Karpas-422 (cell line): ENCODE measurements around the gene NCAPG2. TPM values are rescaled to one million over a fixed set of nuclear protein-coding genes. Genes with fewer than 3 reads are reported as not detected.

Experiments used
- DNase-seq: peaks from one replicate; pipeline ENCODE4 v3.0.0-alpha.2; 2015
- H2AFZ ChIP-seq: fragments of 200-600 bp; sonication (generic); 2 replicates; pipeline ENCODE4 v1.6.1; 2014; ENCODE audit warnings: antibody characterized with exemption, low read length, mixed read lengths
- H3K27ac ChIP-seq: fragments of 200-600 bp; sonication (generic); 2 replicates; pipeline ENCODE4 v1.5.1; 2014; ENCODE audit warnings: mild to moderate bottlenecking, low read length, moderate library complexity
- H3K27me3 ChIP-seq: fragments of 200-600 bp; sonication (generic); 2 replicates; pipeline ENCODE4 v1.6.1; 2014; ENCODE audit warnings: low read length, mixed read lengths
- H3K36me3 ChIP-seq: fragments of 200-600 bp; sonication (generic); 2 replicates; pipeline ENCODE4 v1.6.1; 2014; ENCODE audit warnings: low read length, mixed read lengths; ENCODE audit not compliant: insufficient read depth
- H3K4me1 ChIP-seq: fragments of 200-600 bp; sonication (generic); 2 replicates; pipeline ENCODE4 v1.6.1; 2014; ENCODE audit warnings: mild to moderate bottlenecking, low read length, mixed read lengths
- H3K4me2 ChIP-seq: fragments of 200-600 bp; sonication (generic); 2 replicates; pipeline ENCODE4 v1.6.1; 2014; ENCODE audit warnings: low read length, low read depth, mild to moderate bottlenecking; ENCODE audit not compliant: poor library complexity, severe bottlenecking
- H3K4me3 ChIP-seq: fragments of 200-600 bp; sonication (generic); 2 replicates; pipeline ENCODE4 v1.5.1; 2014; ENCODE audit warnings: mild to moderate bottlenecking, antibody characterized with exemption, low read length, mixed read lengths
- H3K79me2 ChIP-seq: fragments of 200-600 bp; sonication (generic); 2 replicates; pipeline ENCODE4 v1.6.1; 2014; ENCODE audit warnings: mild to moderate bottlenecking, low read length, mixed read lengths
- H3K9ac ChIP-seq: fragments of 200-600 bp; sonication (generic); 2 replicates; pipeline ENCODE4 v1.6.0; 2014; ENCODE audit warnings: low read length
- H3K9me2 ChIP-seq: fragments of 200-600 bp; sonication (generic), shearing (Covaris generic); replicated peaks from 2 replicates; pipeline ENCODE4 v1.6.0; 2014; ENCODE audit warnings: mild to moderate bottlenecking, low read length, moderate library complexity; ENCODE audit not compliant: insufficient read depth
- H3K9me3 ChIP-seq: fragments of 300-700, 200-600 bp; sonication (generic); 2 replicates; pipeline ENCODE4 v1.6.1; 2014; ENCODE audit warnings: low read length, mixed read lengths
- H4K20me1 ChIP-seq: fragments of 200-600 bp; sonication (generic); 2 replicates; pipeline ENCODE4 v1.6.1; 2014; ENCODE audit warnings: mild to moderate bottlenecking, antibody characterized with exemption, low read length, low read depth; ENCODE audit not compliant: insufficient read depth
- small RNA-seq: library from RNA; depleted of rRNA; stranded (forward); fragments of <200 nt; gene quantifications from one replicate; pipeline ENCODE3, GENCODE V24; 2014
- total RNA-seq: library from RNA; depleted of rRNA; stranded (reverse); fragments of >200 nt; shearing (Covaris generic); gene quantifications from 2 replicates; pipeline ENCODE4 v1.2.3, GENCODE V29; 2014; ENCODE audit warnings: low replicate concordance; rRNA removed

NCAPG2 gene
- total RNA-seq, 1 experiment from 2014 or later, result 23.4 TPM

GRCh38 chr7:158583143-158583542 is 121.5 kb downstream of the NCAPG2 start:
- no peak for DNase-seq
- Histone ChIP-seq H3K4me2 (no peak overlapping the region), H3K36me3 (no peaks in the 10 kb centered on the region), H3K4me1 (peaks cover 13% of the 10 kb centered on the region), H3K27ac (no peak overlapping the region), H3K9me3 (peaks cover 4% of the 10 kb centered on the region; the same call in 1 of the 2 replicates), H3K4me3 (no peak overlapping the region), H3K79me2 (no peaks in the 10 kb centered on the region), H3K27me3 (peaks cover 4% of the 10 kb centered on the region; the same call in 1 of the 2 replicates), H3K9me2 (no peaks in the 10 kb centered on the region), H2AFZ (no peak overlapping the region), H4K20me1 (no peaks in the 10 kb centered on the region), H3K9ac (no peak overlapping the region)

DNA sequence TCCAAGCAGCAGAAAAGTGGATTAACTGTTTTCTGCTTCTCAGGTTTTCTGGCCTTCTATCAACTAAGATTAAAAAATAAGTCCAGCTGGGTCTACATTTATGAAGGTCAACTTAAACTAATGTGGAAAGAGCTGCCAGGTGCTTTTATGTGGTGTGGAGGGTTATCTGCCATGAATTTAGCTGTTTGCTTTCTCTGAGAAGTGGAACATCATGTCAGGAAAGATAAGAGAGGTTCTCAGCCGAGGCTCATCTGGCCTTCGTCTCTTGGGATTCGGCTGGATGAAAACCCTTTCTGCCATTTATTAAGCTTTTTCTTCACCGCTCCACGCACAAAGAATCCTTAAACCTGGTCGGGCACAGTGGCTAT is 122.5 kb downstream of the NCAPG2 start:
- Histone ChIP-seq H3K4me1 (peaks cover 13% of the 10 kb centered on the region), H3K4me2 (no peak overlapping the region), H3K9ac (no peak overlapping the region), H3K27me3 (peaks cover 4% of the 10 kb centered on the region; the same call in 1 of the 2 replicates), H2AFZ (no peak overlapping the region), H4K20me1 (no peaks in the 10 kb centered on the region), H3K4me3 (no peak overlapping the region), H3K79me2 (no peaks in the 10 kb centered on the region), H3K36me3 (no peaks in the 10 kb centered on the region), H3K9me2 (no peaks in the 10 kb centered on the region), H3K9me3 (peaks cover 4% of the 10 kb centered on the region; the same call in 1 of the 2 replicates), H3K27ac (no peak overlapping the region)
- no peak for DNase-seq

- Histone ChIP-seq H3K9ac (no peak overlapping the region), H3K79me2 (no peaks in the 10 kb centered on the region), H2AFZ (no peak overlapping the region), H3K36me3 (no peaks in the 10 kb centered on the region), H4K20me1 (no peaks in the 10 kb centered on the region), H3K4me2 (no peak overlapping the region), H3K4me1 (peaks cover 13% of the 10 kb centered on the region), H3K27me3 (peaks cover 4% of the 10 kb centered on the region; the same call in 1 of the 2 replicates), H3K9me2 (no peaks in the 10 kb centered on the region), H3K9me3 (peaks cover 4% of the 10 kb centered on the region; the same call in 1 of the 2 replicates), H3K4me3 (no peak overlapping the region), H3K27ac (no peak overlapping the region)
- peak; percentile 49 for DNase-seq
Measured at GRCh38 chr7:158581440-158582088, 123.0 kb downstream of the NCAPG2 start.

Small RNA genes within 50 kb of the gene (small RNA-seq; reads per million reads assigned to genes)
- gene MIR5707 (not detected), gene THAP5P1 (not detected)

Other genes starting within 250 kb of the NCAPG2 start
- 0.87 and 1.7 TPM in 2 replicates for gene PTPRN2, start 117.0 kb downstream of the NCAPG2 start, total RNA-seq
- gene ESYT2, start 124.7 kb upstream of the NCAPG2 start, total RNA-seq, result 216 and 242 TPM in 2 replicates
- gene DYNC2I1, start 151.8 kb upstream of the NCAPG2 start, total RNA-seq, result 15.9 and 40.0 TPM in 2 replicates